GM21576 (cell line): ENCODE measurements around the gene TEX261.
A peak's percentile ranks its signal among the peaks of the same experiment; 100 is the strongest.

Source experiments
- ATAC-seq: cut with Tn5 transposase; IDR thresholded peaks from one replicate; pipeline ENCODE4 v1.9.1; 2021; ENCODE audit warnings: mild to moderate bottlenecking, moderate library complexity; ENCODE audit not compliant: unreplicated experiment

Gene TEX261

GRCh38 chr2:70982971-70983370, 11.7 kb downstream of the TEX261 start:
- no peak for ATAC-seq

- no peak for ATAC-seq
These were observed 12.5 kb downstream of the TEX261 start for GRCh38 chr2:70981866-70982810.

DNA sequence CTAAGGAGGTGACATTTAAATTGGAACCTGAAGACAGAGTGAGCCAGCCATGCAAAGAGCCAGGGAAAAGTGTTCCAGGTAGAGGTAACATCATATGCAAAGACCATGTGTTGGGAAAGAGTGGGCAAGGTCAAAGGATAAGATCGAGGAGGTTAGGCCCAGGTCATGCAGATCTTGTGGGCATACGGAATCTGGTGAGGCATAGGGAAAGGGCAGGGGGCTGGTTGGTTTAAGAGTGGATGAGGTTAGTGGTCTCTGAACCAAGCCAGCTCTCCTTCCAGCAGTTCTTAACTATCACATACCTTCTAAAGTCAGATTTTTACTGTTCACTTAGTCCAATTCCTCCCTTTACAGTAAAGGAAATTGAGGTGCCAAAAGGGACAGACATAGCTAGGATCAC, 13.3 kb downstream of the TEX261 start:
- no peak for ATAC-seq

GRCh38 chr2:70979626-70980025, 15.0 kb downstream of the TEX261 start:
- ATAC-seq, result no peak

- ATAC-seq, result no peak
These were observed 15.5 kb downstream of the TEX261 start for GRCh38 chr2:70979180-70979488.

- no peak for ATAC-seq
These were observed 16.1 kb downstream of the TEX261 start, which contains the start of gene ANKRD53 for GRCh38 chr2:70978341-70979179. Gene ANKRD53, plus strand, starts transcription at chr2:70978630. Its CDS starts 16 bp downstream, at chr2:70978646.

DNA sequence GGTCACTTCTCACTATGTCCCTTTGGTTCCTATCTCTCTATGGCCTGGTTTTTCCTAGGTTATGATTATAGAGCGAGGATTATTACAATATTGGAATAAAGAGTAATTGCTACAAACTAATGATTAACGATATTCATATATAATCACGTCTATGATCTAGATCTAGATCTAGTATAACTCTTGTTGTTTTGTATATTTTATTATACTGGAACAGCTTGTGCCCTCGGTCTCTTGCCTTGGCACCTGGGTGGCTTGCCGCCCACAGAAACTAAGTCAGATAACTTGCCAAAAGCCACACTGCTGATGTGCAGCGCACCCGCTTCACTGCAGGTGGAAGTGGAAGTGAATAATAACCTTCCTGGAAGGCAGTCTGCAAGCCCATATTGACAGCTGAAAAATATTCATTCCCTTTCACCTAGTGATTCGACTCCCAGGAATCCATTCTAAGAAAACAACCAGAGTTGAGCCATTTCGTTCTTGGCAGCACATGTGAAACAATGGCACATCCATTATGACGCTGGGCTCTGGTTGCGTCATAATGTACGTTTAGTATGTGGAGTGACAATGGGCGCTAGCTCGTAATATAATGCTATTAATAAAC, 17.0 kb downstream of the TEX261 start:
- ATAC-seq, result no peak

- ATAC-seq, result no peak
These were observed 19.4 kb downstream of the TEX261 start for GRCh38 chr2:70975237-70975636.

- ATAC-seq, result no peak
These were observed 20.1 kb downstream of the TEX261 start for GRCh38 chr2:70974592-70974991.

DNA sequence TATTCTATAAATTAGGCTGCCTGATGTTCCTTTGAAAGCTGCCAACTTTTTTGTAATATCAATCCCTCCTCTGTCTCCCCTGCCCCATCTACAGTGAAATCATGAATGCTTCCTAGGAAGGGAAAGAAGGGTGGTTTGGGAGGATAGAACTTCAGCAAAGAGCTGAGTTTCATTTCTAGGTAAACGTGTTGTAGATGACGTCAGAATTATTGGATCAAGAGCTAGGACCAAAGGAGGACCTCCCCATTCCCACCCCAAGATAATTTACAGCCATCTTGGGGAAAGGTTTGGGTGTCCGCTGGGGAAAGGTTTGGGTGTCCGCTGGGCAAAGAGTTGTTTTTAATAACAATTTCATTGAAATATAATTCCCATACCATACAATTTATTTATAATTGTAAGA, 27.5 kb downstream of the TEX261 start:
- no peak for ATAC-seq

- ATAC-seq, result no peak
These were observed 28.0 kb downstream of the TEX261 start for GRCh38 chr2:70966681-70967080.

GRCh38 chr2:70965506-70965905, 29.2 kb downstream of the TEX261 start:
- no peak for ATAC-seq

DNA sequence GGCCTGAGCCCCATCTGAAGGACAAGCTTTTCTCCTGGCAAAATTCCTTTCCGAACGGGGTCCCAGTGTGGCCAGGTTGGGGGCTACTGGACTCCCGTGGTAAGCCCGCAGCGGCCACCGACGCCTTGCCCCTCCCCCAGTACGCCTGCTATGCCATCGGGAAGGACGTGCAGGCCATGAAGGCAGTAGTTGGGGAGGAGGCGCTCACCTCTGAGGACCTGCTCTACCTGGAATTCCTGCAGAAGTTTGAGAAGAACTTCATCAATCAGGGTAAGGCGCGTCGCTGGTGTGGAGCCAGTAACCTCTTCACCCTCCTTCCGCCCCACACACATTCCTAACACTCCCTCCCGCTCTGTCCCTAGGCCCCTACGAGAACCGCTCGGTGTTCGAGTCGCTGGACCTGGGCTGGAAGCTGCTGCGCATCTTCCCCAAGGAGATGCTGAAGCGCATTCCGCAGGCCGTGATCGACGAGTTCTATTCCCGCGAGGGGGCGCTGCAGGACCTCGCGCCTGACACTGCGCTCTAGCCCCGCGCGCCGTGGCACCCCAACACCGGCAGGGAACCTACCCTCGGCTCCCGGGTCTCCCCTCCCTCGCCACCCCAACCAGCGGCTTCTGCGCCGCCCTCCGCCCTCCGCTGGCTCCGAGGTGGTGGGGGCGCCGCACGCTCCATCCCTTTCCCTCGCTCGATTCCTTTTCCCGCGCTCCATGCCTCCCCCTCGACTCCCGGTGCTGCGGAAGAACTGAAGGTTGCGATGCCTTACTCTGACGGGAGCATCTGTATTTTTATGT, 29.9 kb downstream of the TEX261 start:
- peak; percentile 85 for ATAC-seq

DNA sequence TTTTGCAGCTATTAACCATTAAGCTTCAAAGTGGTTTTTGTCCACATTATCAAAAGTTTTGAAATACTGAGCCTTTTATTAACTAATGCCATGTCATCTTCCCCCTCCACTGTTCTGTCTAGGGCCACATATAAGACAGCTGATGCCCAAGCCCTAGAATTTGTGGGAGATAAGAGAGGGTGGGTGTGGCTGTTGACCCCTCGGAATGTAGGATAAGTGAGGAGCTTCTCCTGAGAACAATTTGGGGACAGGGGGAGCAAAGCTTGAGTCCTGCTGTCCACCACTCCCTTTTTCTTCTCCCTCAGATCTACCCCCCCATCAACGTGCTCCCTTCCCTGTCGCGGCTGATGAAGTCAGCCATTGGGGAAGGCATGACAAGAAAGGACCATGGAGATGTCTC, 30.5 kb downstream of the TEX261 start:
- ATAC-seq, result no peak

DNA sequence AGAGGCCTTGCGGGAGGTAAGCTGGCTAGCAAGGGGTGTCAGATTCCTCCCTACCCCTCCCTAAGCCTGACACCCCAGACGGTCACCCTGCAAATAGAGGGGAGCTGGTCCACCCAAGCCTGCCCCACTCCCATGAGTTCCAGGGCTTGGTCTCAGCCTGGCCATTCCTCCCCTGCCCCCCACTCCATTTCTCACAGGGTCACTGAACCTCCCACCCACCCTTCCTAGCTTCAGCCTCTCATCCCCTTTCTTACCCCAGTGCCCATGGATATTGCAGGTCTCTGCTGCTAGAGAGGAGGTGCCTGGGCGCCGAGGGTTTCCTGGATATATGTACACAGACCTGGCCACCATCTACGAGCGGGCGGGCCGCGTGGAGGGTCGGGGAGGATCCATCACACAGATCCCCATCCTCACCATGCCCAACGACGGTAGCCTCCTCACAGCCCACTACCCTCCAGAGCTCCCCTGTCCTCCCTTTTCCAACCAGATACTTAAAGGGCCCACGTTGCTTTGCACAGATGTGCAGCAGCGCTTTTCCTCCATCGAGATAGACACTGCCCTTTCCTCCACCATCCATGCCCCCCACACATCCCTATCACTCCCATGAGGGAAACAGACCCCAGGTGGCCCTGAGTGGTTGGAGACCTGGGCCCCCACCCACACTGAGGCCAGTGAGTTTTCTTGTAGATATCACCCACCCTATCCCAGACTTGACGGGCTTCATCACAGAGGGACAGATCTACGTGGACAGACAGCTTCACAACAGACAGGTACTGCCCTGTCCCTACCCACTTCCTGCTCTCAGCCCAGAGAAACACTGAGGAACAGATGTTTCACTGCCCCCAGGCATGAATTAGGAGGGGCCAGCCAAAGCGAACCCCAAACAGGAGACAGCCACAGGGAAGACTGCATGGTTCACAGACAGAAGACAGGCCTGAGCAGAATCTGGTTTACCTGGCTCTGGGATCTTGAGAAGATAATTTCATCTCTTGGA, 31.5 kb downstream of the TEX261 start:
- ATAC-seq, result no peak

DNA sequence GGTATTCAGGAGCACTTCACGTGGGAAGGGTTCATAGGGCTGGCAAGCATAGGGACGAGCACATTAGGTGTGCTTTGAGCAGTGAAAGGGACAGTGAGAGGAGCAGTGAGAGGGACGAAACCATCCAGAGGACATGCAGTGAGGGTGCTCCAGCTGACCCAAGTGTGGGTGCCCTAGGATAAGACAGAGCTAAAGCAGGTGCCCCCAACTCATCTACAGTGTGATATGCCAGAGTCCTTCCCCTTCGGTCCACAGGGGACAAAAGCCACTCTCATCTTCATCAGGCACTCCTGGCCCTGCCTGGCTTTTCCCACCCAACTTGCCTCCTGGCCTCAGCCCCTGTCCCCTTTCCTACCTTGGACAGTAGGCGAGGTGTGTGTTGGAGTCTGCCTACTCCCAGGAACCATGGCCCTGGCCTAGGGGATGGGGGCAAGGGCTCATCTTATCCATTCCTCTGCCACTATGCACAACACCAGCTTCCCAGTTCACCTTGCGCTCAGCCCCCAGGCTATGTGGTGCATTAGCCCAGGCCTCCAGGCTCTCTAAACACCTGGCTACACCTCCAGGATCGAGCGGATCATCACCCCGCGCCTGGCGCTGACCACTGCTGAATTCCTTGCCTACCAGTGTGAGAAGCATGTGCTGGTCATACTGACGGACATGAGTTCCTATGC, 32.3 kb downstream of the TEX261 start:
- no peak for ATAC-seq

DNA sequence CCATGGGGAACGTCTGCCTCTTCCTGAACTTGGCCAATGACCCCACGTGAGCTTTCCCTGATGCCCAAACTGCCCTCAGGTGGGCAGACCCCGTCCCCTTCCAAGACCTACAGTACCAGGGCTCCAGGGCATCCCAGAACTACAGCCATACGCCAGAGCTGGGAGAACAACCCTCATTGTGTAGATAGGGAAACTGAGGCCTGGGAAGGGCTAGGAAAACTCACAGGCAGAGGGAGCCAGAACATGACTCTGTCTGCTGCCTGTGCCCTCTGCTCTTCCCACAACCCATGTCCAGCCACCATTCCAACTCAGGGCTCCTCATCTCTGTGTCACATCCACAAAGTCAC, 33.1 kb downstream of the TEX261 start:
- no peak for ATAC-seq

- ATAC-seq, result no peak
These were observed 33.6 kb downstream of the TEX261 start for GRCh38 chr2:70960833-70961647.
